Measurements from ENCODE around the gene XRCC6. TPM values are rescaled to one million over a fixed set of nuclear protein-coding genes. Genes with fewer than 3 reads are reported as not detected.

The XRCC6 gene
- total and polyA plus RNA-seq, 2 of the 4 experiments (the other 2 are of a cell fraction), result 202 to 401 TPM

DNA sequence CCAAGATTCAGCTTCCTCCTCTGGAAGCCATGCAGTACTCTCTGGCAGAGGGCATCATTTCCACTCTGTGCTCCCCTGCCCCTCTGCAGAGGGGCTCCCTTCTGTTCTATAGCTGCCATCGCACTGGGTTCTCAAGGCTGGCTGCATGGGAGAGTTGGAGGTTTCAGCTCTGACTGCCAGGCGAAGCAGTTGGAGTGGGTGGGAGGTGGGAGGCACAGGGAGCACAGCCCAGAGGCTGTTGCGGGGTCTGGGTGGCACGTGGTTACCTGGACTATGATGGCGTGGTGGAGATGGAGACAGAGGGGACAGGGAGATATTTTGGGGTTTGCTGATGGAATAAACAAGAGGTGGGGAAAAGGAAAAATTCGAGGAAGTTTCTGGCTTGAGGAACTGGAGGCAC lies 36.2 kb upstream of the XRCC6 start:
- Histone ChIP-seq H4K5ac (ENCODE audit: low read depth, low read length) (no peak overlapping the region), H2BK120ac (ENCODE audit: low read depth, low read length) (no peak overlapping the region), H3K4me2 (ENCODE audit: low read depth, low read length) (no peak overlapping the region), H2AK5ac (ENCODE audit: low read depth, low read length) (no peak overlapping the region), H3K9me3 (ENCODE audit: control insufficient read depth, insufficient read depth, low read length) (no peaks in the 10 kb centered on the region), H2BK5ac (ENCODE audit: low read depth, low read length, poor library complexity, severe bottlenecking) (no peak overlapping the region), H2AFZ (replicated peaks; ENCODE audit: low read length, poor library complexity) (no peak overlapping the region), H3K9me1 (ENCODE audit: insufficient read depth, low read length) (peaks cover 4% of the 10 kb centered on the region; the same call in 1 of the 2 replicates), H2BK20ac (ENCODE audit: low read depth, low read length) (no peak overlapping the region), H4K20me1 (ENCODE audit: insufficient read depth, low read length) (0 out of 2 replicates have a peak, but pooled peaks cover 3% of the 10 kb centered on the region), H3K23ac (ENCODE audit: low read depth, low read length) (no peak overlapping the region), H3K56ac (ENCODE audit: extremely low read depth, insufficient read depth, low read length) (no peak overlapping the region), H4K8ac (ENCODE audit: low read depth in 2 of 2, low read length in 2 of 2) (no peak overlapping the region), H3K4me3 (ENCODE audit: insufficient read depth, low read depth, low read length) (no peak overlapping the region), H3K9ac (ENCODE audit: low read depth, low read length) (no peak overlapping the region), H3K27ac (ENCODE audit: insufficient read depth, low read length) (no peak overlapping the region), H3K79me1 (ENCODE audit: low read depth in 1 of 2, low read length in 2 of 2) (peaks cover 34 to 65% of the 10 kb centered on the region in 2 experiments), H3K18ac (ENCODE audit: low read depth, low read length) (no peak overlapping the region), H3K14ac (replicated peaks; ENCODE audit: low read depth, low read length) (no peak overlapping the region), H3K36me3 (ENCODE audit: control insufficient read depth, insufficient read depth, low read length) (peaks cover 32% of the 10 kb centered on the region), H4K91ac (ENCODE audit: insufficient read depth, low read depth, low read length) (no peak overlapping the region), H2BK15ac (ENCODE audit: low read depth, low read length) (no peak overlapping the region), H2AK9ac (replicated peaks; ENCODE audit: low read depth, low read length, poor library complexity) (no peak overlapping the region), H3K4me1 (ENCODE audit: control insufficient read depth, insufficient read depth, low read length) (peaks cover 4% of the 10 kb centered on the region), H3K27me3 (ENCODE audit: control insufficient read depth, insufficient read depth, low read length) (no peaks in the 10 kb centered on the region), H3K4ac (ENCODE audit: low read depth, low read length) (no peak overlapping the region)
- BruUV-seq (replicated peaks), result no TSS peak
- 100% methylated on average over 1 of the region's 6 CpGs; no CpG with 5 or more reads in 1 of the 2 experiments for WGBS, 2 experiments (ENCODE audit: extremely low coverage in 2 of 2, insufficient read length in 1 of 2)
- ChIA-PET POLR2A (ENCODE audit: unreplicated experiment) (interaction anchor here (0.7 kb wide), 1 partner anchor 200 kb away, joined by 4 read pairs; no protein-coding TSS in a partner anchor), CTCF (no interaction called here)
- no peak for ATAC-seq (ENCODE audit: low read depth)
- no peak for TF ChIP-seq MAFK (IDR thresholded peaks at IDR 0.05; ENCODE audit: low read depth, low read length)
- TF ChIP-seq RAD21 (IDR thresholded peaks at IDR 0.05; ENCODE audit: low read length), result no peak
- TF ChIP-seq CEBPB (IDR thresholded peaks at IDR 0.05; ENCODE audit: low read depth, low read length), result no peak
- TF ChIP-seq FOS (IDR thresholded peaks at IDR 0.05; ENCODE audit: low read depth, low read length), result no peak
- TF ChIP-seq, protein P1, sequence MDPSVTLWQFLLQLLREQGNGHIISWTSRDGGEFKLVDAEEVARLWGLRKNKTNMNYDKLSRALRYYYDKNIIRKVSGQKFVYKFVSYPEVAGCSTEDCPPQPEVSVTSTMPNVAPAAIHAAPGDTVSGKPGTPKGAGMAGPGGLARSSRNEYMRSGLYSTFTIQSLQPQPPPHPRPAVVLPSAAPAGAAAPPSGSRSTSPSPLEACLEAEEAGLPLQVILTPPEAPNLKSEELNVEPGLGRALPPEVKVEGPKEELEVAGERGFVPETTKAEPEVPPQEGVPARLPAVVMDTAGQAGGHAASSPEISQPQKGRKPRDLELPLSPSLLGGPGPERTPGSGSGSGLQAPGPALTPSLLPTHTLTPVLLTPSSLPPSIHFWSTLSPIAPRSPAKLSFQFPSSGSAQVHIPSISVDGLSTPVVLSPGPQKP (IDR thresholded peaks at IDR 0.05; ENCODE audit: borderline replicate concordance, low read depth, low read length), result no peak
- no peak for TF ChIP-seq NFE2L2 (IDR thresholded peaks at IDR 0.05; ENCODE audit: low read depth, low read length)
- TF ChIP-seq MXI1 (IDR thresholded peaks at IDR 0.05; ENCODE audit: borderline replicate concordance, low read depth, low read length), result no peak
- TF ChIP-seq SMC3 (IDR thresholded peaks at IDR 0.05; ENCODE audit: low read depth, low read length), result no peak
- TF ChIP-seq RCOR1 (IDR thresholded peaks at IDR 0.05; ENCODE audit: insufficient replicate concordance, low read length), result no peak
- no peak for TF ChIP-seq CHD1 (IDR thresholded peaks at IDR 0.05; ENCODE audit: low read depth, low read length)
- no peak for TF ChIP-seq RFX5 (IDR thresholded peaks at IDR 0.05; ENCODE audit: low read depth, low read length)
- no peak for TF ChIP-seq USF2 (IDR thresholded peaks at IDR 0.05; ENCODE audit: low read depth, low read length)
- TF ChIP-seq, protein P2, sequence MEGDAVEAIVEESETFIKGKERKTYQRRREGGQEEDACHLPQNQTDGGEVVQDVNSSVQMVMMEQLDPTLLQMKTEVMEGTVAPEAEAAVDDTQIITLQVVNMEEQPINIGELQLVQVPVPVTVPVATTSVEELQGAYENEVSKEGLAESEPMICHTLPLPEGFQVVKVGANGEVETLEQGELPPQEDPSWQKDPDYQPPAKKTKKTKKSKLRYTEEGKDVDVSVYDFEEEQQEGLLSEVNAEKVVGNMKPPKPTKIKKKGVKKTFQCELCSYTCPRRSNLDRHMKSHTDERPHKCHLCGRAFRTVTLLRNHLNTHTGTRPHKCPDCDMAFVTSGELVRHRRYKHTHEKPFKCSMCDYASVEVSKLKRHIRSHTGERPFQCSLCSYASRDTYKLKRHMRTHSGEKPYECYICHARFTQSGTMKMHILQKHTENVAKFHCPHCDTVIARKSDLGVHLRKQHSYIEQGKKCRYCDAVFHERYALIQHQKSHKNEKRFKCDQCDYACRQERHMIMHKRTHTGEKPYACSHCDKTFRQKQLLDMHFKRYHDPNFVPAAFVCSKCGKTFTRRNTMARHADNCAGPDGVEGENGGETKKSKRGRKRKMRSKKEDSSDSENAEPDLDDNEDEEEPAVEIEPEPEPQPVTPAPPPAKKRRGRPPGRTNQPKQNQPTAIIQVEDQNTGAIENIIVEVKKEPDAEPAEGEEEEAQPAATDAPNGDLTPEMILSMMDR (conservative IDR thresholded peaks at IDR 0.05; ENCODE audit: low read depth, low read length), result no peak
- TF ChIP-seq MAZ (IDR thresholded peaks at IDR 0.05; ENCODE audit: borderline replicate concordance, low read depth, low read length), result no peak
- TF ChIP-seq POLR2A (IDR thresholded peaks at IDR 0.05; ENCODE audit: low read depth, low read length), result no peak
- TF ChIP-seq BHLHE40 (IDR thresholded peaks at IDR 0.05; ENCODE audit: low read depth, low read length), result no peak
- intact Hi-C loops (cut with micrococcal nuclease), result no loop called here
- dilution Hi-C loops (cut with HindIII; ENCODE audit: low sequenced_read_pairs, unreplicated experiment), result no loop called here
- in situ Hi-C loops (cut with MboI; ENCODE audit: low sequenced_read_pairs), result no loop called here
- no peak for DNase-seq
